VCaP (cell line): Measurements from ENCODE around the gene MRPL55.

Source experiments
- H3K27ac ChIP-seq: fragments of 450-650 bp; 2 replicates; pipeline ENCODE4 v1.5.1; 2017
- TF ChIP-seq, protein P1 (sequence below): fragments of 450-650 bp; conservative IDR thresholded peaks from 2 replicates; pipeline ENCODE4 v1.5.1; 2017; ENCODE audit warnings: mild to moderate bottlenecking, moderate library complexity

Gene MRPL55

DNA sequence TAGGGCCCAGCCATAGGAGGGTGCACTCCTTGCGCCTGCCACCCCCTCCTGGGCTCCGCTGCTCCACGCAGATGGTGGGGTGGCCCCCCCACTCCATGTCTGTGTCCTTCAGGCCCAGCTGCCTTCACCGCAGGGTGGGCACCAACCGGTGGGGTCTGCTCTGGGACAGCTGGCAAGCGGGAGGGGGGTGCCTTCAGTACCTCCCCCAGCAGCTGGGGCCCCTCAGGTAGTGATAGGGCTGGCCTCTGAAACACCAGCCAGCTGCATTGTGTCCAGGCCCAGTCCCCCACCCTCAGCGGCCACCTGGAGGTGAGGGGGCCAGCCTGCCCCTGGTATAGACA lies 41.0 kb upstream of the MRPL55 start:
- no peak overlapping the region for H3K27ac ChIP-seq
- TF ChIP-seq, protein P1, sequence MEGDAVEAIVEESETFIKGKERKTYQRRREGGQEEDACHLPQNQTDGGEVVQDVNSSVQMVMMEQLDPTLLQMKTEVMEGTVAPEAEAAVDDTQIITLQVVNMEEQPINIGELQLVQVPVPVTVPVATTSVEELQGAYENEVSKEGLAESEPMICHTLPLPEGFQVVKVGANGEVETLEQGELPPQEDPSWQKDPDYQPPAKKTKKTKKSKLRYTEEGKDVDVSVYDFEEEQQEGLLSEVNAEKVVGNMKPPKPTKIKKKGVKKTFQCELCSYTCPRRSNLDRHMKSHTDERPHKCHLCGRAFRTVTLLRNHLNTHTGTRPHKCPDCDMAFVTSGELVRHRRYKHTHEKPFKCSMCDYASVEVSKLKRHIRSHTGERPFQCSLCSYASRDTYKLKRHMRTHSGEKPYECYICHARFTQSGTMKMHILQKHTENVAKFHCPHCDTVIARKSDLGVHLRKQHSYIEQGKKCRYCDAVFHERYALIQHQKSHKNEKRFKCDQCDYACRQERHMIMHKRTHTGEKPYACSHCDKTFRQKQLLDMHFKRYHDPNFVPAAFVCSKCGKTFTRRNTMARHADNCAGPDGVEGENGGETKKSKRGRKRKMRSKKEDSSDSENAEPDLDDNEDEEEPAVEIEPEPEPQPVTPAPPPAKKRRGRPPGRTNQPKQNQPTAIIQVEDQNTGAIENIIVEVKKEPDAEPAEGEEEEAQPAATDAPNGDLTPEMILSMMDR = no peak

DNA sequence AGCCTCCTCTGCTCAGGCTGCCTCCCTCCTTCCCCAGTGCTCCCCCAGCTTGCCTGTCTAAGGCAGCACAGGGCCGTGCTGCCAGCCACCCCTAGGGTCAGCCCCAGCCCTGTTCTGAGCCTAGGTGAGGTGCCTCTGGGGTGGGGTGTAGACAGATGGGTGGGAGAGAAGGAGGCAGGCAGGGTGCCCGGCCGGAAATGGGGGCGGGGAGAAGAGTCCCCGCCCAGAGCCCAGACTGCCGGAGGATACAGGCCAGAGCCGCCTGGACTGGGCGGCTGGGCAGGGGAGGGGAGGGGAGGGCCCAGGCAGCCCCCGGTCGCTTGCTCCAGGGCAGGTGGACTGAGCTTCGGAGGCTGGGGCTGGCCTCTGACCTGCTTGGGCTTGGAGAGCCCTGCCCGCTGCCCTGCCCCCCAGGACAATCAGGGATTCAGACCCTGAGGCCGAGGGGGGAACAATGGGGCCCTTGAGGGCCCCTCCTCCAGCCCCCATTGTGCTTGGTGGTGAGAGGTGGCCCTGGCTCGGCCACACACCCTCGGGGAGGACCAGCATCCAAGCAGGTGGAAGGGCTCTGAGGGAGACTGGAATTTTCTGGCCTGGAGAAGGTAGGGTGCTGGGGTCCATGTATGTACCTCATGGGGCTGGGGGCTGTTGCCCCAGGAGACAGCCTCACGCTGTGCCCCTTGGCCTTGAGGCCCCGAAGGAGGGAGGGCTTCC lies 40.5 kb upstream of the MRPL55 start, which contains the start of gene GJC2:
Gene GJC2, plus strand, starts transcription at position 525 of the 714 bp plus-strand sequence. CDS start 7,829 bp downstream, outside the sequence.
- H3K27ac ChIP-seq = no peak within 1 kb of the TSS
- TF ChIP-seq, protein P1 = no peak

DNA sequence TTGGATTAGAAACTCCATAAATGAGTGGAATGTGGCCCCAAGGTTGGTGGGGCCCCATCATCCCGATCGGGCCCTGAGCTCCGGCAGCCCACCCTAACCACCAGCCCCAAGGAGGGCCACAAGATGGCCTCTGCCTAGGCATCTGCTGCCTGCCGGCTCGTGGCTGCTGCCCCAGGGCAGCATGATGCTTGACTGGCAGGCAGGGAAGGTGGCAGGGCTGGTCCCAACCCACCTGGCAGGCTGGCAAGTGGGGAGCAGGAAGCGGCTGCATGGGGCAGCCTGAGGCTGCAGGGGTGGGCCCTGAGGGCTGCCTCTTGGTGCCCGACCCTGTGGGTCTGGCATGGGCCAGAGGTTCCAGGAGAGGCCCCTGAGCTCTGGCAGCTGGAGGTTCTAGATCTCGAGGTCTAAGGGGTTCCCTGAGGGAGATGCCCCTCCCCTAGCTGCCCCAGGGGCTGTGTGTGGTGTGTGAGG lies 39.9 kb upstream of the MRPL55 start:
- TF ChIP-seq, protein P1 = no peak
- no peak overlapping the region for H3K27ac ChIP-seq

DNA sequence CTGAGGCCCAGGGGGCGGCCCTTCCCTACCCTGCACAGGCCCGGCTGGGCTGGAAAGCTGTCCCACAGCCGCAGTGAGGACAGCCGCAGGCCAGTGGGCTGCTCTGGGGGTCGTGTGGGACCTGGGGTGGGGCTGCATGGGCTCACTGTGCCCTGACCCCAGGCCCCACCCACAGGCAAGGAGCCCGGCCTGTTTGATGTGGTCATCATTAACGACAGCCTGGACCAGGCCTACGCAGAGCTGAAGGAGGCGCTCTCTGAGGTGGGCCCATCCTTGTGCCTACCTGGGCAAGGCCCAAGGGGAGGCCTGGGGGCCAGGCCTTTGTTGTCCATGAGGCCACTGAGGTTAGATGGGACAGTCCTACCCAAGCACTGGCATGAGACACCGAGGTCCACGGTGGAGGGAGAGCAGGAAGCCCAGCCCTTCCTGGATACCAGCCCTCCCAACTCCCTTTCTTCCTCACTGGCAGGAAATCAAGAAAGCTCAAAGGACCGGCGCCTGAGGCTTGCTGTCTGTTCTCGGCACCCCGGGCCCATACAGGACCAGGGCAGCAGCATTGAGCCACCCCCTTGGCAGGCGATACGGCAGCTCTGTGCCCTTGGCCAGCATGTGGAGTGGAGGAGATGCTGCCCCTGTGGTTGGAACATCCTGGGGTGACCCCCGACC lies 39.2 kb upstream of the MRPL55 start:
- TF ChIP-seq, protein P1 = no peak
- no peak overlapping the region for H3K27ac ChIP-seq

DNA sequence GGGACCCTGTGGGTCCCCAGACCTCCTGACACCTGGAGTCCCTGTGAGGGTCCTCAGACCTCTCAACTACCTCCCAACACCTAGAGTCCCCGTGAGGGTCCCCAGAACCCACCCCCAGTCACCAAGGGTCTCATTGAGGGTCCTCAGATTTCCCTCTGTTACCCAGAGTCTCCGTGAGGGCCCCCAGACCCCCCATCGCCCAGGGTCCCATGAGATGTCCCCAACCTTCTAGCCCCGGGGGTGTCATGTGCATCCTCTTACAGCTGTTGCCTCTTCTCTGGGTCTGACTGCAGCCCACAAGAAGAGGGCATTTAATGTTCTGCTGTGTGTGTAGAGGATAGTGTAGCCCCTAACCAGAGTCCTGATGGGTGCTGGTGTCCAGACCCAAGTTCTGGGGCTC lies 38.7 kb upstream of the MRPL55 start:
- no peak overlapping the region for H3K27ac ChIP-seq
- TF ChIP-seq, protein P1 = no peak

DNA sequence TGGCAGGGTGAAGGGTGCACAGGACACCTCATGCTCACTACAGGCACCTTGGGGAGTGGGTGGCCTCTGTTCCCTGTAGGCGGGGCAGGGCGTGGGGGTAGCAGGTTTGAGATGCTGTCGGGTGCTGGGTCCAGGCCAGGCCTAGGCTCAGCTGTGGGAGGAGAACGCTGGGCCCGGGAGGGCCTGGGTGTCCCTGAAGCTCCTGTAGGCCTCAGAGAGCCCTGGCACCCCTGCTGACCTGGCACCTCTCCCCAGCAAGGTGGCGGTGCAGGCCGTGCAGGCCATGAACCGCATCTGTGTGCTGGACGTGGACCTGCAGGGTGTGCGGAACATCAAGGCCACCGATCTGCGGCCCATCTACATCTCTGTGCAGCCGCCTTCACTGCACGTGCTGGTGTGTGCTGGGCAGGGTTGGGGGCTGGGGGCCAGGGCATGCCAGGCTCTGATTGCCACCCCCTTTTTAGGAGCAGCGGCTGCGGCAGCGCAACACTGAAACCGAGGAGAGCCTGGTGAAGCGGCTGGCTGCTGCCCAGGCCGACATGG lies 38.1 kb upstream of the MRPL55 start:
- no peak overlapping the region for H3K27ac ChIP-seq
- TF ChIP-seq, protein P1 = no peak

DNA sequence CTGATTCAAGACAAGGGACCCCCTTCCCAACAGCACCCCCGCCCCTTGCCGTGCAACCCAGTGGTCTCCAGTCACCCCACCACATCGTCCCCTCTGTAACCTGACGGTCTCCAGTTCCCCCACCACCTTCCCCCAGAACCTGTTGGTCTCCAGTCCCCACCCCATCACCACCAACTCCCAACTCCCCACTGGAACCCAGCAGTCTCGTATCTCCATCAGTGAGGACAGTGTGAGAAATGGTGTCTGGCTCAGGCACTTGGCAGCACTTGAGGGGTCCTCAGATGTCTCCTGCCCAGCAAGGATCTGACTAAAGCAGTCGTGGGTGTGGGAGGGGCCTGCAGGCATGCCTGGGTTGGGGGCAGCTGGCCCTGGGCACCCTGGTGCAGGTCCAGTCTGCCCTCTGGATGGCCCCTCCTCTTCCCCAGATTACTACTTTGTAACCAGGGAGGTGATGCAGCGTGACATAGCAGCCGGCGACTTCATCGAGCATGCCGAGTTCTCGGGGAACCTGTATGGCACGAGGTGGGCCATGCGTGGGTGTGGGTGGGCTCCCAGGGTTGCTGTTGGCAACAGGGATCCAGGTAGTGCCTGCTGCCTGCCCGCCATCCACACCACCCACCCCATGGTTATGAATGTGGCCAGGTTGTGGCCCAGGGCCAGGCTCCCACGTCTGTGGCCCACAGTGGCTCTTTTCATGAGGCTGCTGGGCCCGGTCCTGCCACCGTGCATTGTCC lies 37.5 kb upstream of the MRPL55 start:
- H3K27ac ChIP-seq = no peak overlapping the region
- TF ChIP-seq, protein P1 = no peak
